MM.1S (cell line): ENCODE measurements around the gene OTOP3.

ENCODE experiments used
- EZH2phosphoT487 ChIP-seq: fragments of 300-600 bp; sonication (generic); IDR thresholded peaks from 2 replicates; pipeline ENCODE4 v1.6.1; 2018; ENCODE audit warnings: antibody characterized with exemption, low read length
- TF ChIP-seq, protein P1 (sequence below): fragments of 300-600 bp; sonication (generic); IDR thresholded peaks from 2 replicates; pipeline ENCODE4 v1.5.1; 2016; ENCODE audit warnings: antibody characterized with exemption, low read length, mixed read lengths

DNA sequence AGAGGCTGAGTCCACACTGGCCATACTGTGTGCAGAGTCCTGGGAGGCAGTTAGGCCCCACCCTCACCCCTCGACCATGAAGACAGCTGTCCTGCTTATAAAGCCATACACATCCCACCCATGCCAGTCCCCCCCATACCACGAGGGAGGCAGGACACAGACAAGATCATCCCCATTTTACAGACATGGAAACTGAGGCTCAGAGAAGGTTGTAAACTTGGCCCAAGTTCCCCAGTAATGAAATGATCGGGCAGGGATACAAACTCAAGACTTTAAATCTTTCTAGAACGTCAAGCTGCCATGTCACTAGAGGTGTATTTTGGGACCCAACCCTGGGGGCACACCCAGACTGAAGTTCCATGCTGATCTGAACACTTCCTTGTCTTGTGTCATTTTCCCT, 20.4 kb downstream of the OTOP3 start:
- TF ChIP-seq, protein P1, sequence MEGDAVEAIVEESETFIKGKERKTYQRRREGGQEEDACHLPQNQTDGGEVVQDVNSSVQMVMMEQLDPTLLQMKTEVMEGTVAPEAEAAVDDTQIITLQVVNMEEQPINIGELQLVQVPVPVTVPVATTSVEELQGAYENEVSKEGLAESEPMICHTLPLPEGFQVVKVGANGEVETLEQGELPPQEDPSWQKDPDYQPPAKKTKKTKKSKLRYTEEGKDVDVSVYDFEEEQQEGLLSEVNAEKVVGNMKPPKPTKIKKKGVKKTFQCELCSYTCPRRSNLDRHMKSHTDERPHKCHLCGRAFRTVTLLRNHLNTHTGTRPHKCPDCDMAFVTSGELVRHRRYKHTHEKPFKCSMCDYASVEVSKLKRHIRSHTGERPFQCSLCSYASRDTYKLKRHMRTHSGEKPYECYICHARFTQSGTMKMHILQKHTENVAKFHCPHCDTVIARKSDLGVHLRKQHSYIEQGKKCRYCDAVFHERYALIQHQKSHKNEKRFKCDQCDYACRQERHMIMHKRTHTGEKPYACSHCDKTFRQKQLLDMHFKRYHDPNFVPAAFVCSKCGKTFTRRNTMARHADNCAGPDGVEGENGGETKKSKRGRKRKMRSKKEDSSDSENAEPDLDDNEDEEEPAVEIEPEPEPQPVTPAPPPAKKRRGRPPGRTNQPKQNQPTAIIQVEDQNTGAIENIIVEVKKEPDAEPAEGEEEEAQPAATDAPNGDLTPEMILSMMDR, result no peak
- TF ChIP-seq EZH2phosphoT487, result no peak
